Ramos (cell line): ENCODE data around the gene PEX10.
"Not testable (repeated sequence)": the region's sequence is repeated elsewhere in the genome, so short reads cannot be mapped to it uniquely, and the experiment has no call there.

Source experiments
- in situ Hi-C: fragments of 300-500 bp; cut with MboI; formaldehyde crosslinking; loops from one replicate; pipeline ENCODE4 v1.14.3; 2022; ENCODE audit warnings: low sequenced_read_pairs; ENCODE audit not compliant: unreplicated experiment

Gene PEX10

GRCh38 chr1:2412395-2412772 is at the start of gene PEX10:
Gene PEX10, minus strand, starts transcription at chr1:2412564. Its CDS starts 62 bp downstream, at chr1:2412502.
- in situ Hi-C loops, result loop anchor here (5.0 to 25.0 kb wide), 2 partner anchors 135 to 375 kb away; no protein-coding TSS in a partner anchor

DNA sequence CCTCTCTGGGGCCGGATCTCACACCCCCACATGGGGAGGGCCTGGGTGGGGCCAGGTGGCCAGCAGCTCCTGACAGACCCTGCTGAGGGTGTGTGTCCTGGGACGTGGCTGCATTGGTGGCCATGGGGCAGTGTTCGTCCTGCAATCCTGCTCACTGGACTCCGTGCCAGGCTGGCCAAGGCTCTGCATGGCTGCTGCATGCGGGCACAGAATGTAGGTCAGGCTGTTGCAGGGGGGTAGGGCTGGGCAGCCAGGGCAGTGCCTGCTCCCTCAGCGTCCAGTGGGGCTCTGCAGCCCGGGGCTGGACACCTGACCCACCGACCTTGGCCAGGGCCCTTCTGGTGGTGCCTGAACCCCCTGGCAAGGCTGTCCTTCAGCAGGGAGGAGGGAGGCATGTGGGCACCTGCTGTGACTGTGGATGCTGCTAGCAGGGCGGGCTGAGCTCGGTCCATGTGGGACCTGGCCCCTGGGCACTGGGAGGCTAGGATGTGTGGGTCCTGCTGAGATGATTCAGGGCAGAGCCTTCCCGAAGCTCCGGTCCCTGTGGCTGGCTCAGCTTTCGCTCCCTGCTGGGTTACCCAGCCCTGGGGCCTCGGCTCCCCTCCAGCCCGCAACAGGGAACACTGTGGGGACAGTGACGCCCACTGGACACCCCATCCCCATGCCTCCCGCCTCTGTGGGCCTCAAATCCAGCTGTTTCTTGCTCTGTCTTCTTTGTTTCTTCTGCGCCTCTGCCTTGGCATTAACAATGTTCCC is 48.8 kb upstream of the PEX10 start:
- in situ Hi-C loops, result no loop called here

DNA sequence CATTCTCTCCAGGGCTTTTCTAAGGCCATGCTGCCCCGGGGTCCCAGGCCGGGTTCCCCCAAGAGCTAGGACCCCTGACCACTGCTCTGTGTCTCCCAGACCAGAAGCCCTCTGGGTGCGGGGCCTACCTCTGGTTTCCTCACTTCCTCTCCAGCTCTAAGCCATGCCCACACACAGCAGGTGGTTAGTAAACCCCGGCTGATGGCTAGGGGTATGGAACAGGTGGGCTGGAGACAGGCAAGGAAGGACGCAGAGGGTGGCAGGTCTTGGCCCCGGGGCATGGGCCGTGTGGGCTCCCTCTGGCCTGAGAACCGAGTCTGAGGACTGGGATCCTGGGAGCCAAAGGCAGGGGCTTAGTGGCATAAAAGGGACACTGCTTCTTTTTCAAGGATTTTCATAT is 47.8 kb upstream of the PEX10 start:
- in situ Hi-C loops, result no loop called here

- in situ Hi-C loops, result no loop called here
Measured at GRCh38 chr1:2459757-2460156, 47.4 kb upstream of the PEX10 start.

GRCh38 chr1:2459102-2459753 is 46.9 kb upstream of the PEX10 start:
- in situ Hi-C loops, result not testable (repeated sequence)

DNA sequence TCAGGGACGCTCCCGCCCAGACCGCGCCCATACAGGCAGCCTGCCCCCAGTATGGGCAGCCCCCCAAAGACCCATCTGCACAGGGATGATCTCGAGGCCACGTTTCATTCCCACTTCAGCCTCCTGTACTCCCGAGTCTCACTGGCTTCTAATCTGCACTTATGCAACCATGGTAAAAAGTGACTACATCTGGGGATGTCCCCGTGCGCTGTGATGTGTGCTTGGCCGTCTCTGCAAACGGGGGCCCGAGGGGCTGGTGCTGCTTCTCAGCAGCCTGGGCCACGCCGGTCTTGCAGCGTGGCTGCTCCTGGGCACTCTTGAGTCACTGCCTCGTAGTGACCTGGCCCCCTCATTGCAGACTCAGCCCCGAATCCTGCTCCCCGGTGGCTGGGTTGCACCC is 46.3 kb upstream of the PEX10 start:
- in situ Hi-C loops, result no loop called here

DNA sequence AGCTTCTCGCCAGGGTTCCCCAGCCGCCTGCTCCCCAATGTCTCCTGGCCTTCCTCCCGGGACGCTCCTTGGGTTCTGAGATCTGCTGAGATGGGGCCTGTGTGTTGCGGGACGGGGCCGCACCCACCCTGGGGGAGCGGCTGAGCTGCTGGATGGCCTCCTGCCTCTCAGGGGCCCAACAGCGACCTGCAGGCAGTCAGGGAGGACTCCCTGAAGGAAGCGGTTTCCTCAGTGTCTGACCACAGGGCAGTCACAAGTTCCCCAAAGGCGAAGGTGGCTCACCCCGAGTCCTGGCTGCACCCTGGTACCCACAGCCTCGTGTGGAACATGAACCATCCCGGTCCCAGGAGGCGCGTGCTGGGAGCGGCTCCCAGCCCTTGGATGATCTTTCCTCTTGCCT is 45.1 kb upstream of the PEX10 start:
- in situ Hi-C loops, result no loop called here

GRCh38 chr1:2455757-2456156 is 43.4 kb upstream of the PEX10 start:
- in situ Hi-C loops, result no loop called here

DNA sequence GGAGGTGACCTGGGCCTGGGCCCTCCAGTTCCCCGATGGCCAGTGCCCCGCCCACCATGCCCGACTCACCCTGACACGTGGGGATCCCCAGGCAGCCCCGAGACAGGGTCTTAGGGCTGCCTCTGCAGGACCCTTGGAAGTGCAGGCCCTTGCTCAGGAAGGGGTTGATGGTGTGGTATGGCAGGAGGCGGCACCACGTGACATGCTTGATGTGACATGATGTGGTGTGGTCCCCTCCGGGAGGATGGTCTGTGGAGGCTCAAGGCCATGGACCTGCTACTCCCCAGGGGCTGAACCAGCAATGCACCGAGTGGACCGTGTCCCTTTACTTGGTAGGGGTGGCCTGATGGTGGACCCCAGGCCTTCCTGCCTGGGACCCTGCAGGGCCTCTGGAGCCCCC is 41.9 kb upstream of the PEX10 start:
- in situ Hi-C loops, result no loop called here

DNA sequence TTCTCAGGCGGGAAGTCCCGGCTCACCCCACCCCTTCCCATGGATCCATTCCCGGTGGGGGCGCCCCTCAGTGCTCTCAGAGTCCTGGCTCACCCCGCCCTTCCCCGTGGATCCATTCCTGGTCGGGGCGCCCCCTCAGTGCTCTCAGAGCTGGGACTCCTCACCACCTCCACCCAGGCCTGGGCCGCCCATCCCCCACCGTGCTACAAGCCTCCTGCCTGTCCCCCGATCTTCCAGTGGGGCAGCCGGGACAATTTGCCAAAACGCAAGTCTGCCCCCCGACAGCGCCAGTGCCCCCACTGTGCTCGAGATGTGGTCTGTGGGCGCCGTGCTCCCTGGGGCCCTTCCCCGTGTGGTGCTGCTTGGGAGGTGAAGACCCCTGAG is 40.6 kb upstream of the PEX10 start:
- in situ Hi-C loops, result no loop called here

GRCh38 chr1:2452201-2452931 is 40.0 kb upstream of the PEX10 start:
- in situ Hi-C loops, result no loop called here

- in situ Hi-C loops, result no loop called here
Measured at GRCh38 chr1:2451741-2452140, 39.4 kb upstream of the PEX10 start.

- in situ Hi-C loops, result no loop called here
Measured at GRCh38 chr1:2449636-2450454, 37.5 kb upstream of the PEX10 start.

- in situ Hi-C loops, result no loop called here
Measured at GRCh38 chr1:2448098-2448445, 35.7 kb upstream of the PEX10 start.

DNA sequence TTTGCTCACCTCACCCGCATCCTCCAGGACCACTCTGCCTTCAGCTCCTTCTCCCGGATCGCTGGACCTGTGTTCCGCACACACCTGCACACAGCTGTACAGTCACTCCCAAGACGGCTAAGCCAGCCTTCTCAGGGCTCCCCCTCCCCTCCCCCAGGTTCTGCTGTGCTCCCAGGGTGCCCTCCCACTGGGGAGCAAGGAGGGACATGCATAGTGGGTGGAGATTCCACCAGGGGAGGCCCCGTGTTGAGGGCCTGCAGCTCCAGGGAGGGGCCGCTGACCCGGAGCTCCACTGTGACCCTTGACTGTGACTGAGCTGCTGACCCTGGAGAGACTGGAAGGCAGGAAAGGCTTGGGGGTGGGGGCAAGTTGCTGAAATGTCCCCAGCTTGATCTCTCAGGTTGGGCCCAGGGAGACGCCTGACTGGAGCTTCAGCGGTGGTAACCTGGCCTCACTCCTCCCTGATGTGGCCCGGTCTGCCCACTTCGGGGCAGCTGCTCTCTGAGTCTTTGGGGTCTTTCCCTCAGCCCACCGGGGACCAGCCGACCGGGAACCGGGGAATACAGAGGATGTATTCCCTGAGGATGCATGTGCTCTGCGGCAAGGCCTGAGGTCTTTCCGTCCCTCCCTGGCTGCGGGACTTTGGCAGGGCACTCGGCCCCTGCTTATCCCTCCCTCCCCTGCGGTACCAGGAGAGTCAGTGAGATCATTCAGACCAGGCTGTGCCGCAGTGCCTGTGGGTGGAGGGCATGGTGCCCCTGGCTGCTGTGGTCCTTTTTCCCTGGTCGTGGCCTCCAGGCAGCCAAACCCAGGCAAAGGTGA is 35.1 kb upstream of the PEX10 start:
- in situ Hi-C loops, result no loop called here

DNA sequence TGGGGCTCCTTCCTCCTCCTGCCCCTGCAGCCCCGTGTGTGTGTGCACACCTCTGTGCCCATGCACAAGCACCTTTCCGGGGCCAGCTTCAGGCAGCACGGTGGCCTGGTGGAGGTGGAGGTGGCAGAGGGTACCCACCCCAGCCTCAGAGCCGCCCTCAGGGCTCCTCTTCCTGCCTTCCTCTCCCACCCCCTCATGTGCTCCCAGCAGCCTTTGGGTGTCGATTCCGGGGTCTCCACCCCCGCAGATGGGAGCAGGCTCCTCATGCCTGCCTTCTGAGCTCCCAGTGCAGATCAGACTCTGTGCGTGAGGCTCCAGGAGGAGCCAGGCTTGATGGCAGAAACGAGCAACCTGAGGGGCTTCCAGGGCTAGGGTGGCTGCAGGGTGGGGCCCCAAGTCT is 34.5 kb upstream of the PEX10 start:
- in situ Hi-C loops, result no loop called here

- in situ Hi-C loops, result no loop called here
Measured at GRCh38 chr1:2446394-2446793, 34.0 kb upstream of the PEX10 start.

DNA sequence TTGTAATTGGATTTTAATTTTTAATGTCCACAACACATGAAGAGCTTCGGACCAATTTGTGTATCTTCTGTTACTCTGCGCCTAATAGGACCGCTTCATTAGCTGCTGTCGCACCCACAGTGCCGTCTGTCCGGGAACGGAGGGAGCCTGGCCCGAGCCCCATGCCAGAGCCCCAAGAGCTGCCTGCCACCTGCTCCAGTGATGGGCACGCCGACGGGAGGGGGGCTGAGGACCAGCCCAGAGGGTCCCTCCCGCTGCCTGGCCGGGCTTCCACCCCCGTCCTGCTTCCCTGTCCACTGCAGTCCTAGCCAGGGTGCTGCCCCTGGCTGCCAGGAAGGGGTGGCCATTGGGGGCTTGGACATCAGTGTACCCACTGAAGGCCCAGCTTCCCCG is 33.5 kb upstream of the PEX10 start:
- in situ Hi-C loops, result no loop called here

GRCh38 chr1:2445162-2445822 is 32.9 kb upstream of the PEX10 start:
- in situ Hi-C loops, result no loop called here
